Sigmoid colon (tissue), 4 donors: ENCODE data around the gene PAH.

Source experiments
- EP300 ChIP-seq, 4 donors: sonication (generic); formaldehyde crosslinking; IDR thresholded peaks; one replicate each; pipeline ENCODE4 v1.6.1; 2017; ENCODE audit warnings: antibody characterized with exemption in 4 of 4
- POLR2A ChIP-seq, 2 donors: fragments of 450-650 bp; IDR thresholded peaks; one replicate each; pipeline ENCODE4 v1.6.1; 2016; ENCODE audit warnings: antibody characterized with exemption in 2 of 2, mild to moderate bottlenecking in 2 of 2, moderate library complexity in 2 of 2
- POLR2AphosphoS5 ChIP-seq, 4 donors: sonication (generic); formaldehyde crosslinking; IDR thresholded peaks; one replicate each; pipeline ENCODE4 v1.6.1; 2017; ENCODE audit warnings: antibody characterized with exemption in 4 of 4
- TF ChIP-seq, protein P1 (sequence below), 4 experiments: fragments of 450-650 bp in 3 of 4; fragments of 200-600 bp in 1 of 4; IDR thresholded peaks; one replicate each; pipeline ENCODE4 v1.5.1; 2016 to 2019; ENCODE audit warnings: antibody characterized with exemption in 4 of 4, mild to moderate bottlenecking in 3 of 4, moderate library complexity in 2 of 4

DNA sequence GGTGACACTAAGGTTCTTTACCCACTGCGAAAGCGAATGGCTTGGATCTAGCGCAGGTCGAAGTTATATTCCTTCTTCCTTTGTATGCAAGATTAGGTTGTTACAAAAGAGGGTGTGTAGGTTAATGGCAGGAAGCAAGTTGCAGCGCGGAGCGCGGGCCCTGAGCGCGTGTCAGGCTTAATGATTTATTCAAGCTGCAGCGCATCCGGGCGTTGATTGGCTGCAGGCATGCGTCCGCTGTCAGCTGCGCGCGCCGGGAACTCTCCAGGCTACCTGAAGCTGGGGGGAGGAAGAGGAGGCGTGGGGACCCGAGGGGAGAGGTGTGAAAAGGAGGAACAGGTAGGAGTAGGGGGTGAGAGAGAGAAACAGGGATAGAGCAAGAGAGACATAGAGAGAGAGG lies 47.8 kb upstream of the PAH start:
- TF ChIP-seq, protein P1, sequence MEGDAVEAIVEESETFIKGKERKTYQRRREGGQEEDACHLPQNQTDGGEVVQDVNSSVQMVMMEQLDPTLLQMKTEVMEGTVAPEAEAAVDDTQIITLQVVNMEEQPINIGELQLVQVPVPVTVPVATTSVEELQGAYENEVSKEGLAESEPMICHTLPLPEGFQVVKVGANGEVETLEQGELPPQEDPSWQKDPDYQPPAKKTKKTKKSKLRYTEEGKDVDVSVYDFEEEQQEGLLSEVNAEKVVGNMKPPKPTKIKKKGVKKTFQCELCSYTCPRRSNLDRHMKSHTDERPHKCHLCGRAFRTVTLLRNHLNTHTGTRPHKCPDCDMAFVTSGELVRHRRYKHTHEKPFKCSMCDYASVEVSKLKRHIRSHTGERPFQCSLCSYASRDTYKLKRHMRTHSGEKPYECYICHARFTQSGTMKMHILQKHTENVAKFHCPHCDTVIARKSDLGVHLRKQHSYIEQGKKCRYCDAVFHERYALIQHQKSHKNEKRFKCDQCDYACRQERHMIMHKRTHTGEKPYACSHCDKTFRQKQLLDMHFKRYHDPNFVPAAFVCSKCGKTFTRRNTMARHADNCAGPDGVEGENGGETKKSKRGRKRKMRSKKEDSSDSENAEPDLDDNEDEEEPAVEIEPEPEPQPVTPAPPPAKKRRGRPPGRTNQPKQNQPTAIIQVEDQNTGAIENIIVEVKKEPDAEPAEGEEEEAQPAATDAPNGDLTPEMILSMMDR (IDR thresholded peaks at IDR 0.05), result no peak
- TF ChIP-seq POLR2A (IDR thresholded peaks at IDR 0.05), result no peak
- no peak for TF ChIP-seq POLR2AphosphoS5 (IDR thresholded peaks at IDR 0.05)
- no peak for TF ChIP-seq EP300 (IDR thresholded peaks at IDR 0.05)
